Measurements from ENCODE around the gene RBM39.
"Not testable (repeated sequence)": the region's sequence is repeated elsewhere in the genome, so short reads cannot be mapped to it uniquely, and the experiment has no call there.

Gene RBM39

DNA sequence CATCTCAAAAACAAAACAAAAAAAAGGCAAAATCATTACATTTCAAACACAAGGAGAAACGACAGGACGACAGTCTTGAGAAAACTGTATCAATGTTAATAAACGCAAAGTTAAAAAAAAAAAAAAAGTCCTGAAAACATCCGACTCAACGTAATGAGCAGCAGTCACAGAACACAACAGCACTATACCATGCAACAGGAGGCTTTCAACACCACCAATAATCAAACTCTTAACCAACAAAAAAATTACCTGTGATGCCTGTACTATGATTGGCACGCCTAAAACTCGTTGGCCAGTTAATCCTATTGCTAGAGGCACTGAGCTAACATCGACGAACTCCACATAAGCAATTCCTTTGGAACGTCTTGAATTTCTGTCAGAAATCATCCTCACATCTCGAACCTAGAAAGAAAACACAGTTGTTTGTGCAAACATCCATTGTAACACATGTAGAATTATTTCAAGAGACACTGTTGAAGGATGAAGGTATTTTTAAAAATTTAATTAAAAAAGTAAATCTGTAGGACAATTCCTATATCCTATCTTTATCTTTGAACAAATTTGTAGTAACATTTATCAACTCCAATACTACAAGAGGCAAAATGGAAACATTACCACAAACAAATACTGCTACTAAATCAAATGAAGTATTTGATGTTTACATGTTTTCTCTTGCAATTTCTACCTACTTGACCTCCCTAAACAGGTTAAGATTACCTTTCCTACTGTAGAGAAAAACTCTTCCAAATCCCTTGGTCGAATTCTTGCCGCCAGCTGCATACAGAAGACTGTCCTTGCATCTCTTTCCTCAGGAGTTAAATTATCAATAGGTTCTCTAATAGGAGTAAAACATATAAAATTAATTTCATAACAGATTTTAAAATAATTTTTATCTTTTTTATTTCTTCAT is 17.5 kb downstream of the RBM39 start:
- no peak for DNase-seq

DNA sequence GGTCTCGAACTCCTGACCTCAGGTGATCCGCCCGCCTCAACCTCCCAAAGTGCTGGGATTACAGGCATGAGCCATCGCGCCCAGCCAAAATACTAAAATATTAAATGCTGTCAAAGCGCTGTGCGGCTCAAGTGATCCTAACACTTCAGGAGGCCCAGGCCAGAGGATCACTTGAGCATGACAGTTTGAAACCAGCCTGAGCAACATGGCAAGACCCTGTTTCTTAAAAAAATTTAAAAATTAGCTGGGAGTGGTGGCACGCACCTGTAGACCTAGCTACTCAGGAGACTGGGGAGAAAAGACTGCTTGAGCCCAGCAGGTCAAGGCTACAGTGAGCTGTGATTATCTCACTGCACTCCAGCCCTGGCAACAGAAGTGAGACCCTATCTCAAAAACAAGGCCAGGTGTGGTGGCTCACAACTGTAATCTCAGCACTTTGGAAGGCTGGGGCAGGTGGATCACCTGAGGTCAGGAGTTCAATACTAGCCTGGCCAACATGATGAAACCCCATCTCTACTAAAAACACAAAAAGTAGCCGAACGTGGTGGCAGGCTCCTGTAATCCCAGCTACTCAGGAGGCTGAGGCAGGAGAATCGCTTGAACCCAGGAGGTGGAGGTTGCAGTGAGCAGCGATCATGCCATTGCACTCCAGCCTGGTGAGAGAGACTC is 18.3 kb downstream of the RBM39 start:
- not testable (repeated sequence) for DNase-seq

DNA sequence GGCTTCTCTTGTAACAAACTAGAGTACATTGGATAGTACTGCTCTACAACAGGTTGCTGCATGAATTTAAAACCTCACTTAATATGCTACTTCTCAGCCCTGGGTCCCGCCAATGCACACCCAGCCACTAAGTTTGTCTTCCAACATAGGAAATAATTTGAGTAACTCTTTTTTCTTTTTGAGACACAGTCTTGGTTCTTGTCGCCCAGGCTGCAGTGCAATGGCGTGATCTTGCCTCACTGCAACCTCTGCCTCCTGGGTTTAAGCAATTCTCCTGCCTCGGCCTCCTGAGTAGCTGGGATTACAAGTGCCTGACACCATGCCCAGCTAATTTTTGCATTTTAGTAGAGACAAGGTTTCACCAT is 18.8 kb downstream of the RBM39 start:
- not testable (repeated sequence) for DNase-seq

DNA sequence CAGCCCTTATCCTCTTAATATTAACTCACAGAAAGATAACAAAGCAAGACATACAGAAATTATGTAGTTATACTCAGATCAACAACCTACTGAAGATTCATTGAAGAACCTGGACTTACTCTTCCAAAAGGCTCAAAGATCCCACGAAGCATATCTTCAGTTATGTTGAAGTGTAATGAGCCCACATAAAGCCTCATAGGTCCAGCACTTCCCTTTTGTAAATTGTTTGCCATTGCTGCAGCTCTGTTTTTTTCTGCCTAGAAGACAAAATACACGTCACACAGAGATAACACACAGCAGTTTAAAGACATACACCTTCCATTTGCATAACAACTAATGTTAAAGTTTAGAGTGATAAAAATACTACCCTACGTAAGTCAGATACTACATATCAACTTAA is 20.4 kb downstream of the RBM39 start:
- no peak for DNase-seq

DNA sequence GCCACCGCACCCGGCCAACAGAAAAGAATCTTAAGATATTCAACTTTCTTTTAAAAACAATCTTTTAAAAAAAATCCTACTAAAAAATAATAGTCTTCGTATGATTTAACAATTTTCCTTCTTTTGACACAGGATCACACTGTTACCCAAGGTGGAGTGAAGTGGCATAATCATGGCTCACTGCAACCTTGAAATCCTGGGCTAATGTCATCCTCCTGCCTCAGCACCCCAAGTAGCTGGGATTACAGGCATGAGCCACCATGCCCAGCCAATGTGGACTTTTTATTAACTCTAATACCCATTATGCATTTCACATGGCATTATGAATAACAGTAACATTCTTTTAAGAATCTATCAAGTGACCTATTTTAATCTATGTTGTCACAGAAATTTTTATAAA is 20.8 kb downstream of the RBM39 start:
- no peak for DNase-seq

DNA sequence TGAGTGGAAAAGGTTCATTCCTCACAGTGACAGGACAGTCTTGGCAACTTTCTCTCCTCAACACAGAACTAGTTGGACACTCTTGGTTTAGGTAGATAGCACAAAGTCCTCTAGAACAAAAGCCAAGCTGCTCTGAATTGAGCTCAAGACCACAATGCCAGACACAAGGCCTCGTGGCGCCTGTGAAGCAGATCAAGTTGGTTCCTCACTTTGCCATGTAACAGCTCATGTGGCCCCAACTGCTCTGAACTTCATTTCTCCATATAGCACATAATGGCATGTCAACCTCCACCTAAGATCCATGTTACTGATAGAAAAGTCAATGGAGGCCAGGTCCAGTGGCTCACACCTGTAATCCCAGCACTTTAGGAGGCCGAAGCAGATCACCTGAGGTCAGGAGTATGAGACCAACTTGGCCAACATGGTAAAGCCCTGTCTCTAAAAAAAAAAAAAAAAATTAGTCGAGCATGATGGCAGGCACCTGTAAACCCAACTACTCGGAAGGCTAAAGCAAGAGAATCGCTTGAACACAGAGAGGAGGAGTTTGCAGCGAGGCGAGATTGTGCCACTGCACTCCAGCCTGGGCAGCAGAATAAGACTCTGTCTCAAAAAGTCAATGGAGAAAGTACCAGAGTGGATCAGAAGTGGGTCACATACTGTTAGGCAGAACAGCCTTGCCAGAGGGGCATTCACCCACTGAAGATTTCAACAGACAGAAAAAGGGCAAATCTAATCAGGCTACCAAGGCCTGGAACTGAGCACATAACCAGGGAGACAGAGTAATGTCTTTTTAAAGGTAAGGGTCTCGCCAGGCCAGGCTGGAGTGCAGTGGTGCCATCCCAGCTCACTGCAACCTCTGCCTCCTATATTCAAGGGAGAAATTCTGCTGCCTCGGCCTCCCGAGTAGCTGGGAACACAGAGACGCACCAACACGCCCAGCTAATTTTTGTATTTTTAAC is 21.6 kb downstream of the RBM39 start:
- DNase-seq, result no peak

DNA sequence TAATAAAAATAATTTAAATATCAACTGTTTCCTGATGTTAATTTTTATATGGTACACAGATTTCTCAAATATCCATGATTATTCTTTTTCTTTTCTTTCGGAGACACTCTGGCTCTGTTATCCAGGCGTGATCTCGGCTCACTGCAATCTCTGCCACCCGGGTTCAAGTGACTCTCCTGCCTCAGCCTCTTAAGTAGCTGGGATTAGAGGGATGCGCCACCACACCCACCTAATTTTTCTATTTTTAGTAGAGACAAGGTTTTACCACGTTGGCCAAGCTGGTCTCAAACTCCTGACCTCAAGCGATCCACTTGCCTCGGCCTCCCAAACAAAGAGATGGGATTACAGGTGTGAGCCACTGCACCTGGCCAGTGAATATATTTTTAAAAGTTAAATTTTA is 22.3 kb downstream of the RBM39 start:
- DNase-seq, result no peak

DNA sequence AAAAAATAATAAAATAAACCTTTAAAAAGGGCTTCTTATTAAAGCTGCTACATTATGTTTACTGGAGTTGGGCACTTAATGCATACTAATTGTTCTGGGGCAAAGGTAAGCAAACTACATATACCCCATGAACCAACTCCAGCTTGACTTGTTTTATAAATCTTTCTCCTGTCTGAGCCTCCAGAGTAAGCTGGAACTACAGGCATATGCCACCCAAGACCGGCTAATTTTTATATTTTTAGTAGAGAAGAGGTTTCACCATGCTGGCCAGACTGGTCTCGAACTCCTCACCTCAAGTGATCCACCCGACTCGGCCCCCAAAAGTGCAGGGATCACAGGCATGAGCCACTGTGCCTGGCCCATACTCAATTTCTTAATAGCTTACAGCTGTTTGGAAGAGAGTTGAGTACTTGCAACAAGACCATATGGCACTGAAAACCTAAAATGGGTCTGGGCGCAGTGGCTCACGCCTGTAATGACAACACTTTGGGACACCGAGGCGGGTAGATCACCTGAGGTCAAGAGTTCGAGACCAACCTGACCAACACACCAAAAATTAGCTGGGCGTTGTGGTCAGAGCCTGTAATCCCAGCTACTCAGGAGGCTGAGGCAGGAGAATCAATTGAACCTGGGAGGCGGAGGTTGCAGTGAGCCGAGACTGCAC is 23.0 kb downstream of the RBM39 start:
- no peak for DNase-seq

DNA sequence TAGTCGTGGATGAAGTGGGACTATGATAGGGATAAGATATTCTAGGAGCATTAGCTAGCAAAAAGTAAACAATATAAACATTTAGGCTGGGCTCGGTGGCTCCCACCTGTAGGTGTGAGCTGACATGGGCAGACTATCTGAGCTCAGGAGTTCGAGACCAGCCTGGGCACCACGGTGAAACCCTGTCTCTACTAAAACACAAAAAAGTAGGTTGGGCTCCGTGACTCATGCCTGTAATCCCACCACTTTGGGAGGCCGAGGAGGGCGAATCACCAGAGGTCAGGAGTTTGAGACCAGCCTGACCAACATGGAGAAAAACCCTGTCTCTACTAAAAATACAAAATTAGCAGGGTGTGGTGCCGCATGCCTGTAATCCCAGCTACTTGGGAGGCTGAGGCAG is 23.7 kb downstream of the RBM39 start:
- DNase-seq, result not testable (repeated sequence)

DNA sequence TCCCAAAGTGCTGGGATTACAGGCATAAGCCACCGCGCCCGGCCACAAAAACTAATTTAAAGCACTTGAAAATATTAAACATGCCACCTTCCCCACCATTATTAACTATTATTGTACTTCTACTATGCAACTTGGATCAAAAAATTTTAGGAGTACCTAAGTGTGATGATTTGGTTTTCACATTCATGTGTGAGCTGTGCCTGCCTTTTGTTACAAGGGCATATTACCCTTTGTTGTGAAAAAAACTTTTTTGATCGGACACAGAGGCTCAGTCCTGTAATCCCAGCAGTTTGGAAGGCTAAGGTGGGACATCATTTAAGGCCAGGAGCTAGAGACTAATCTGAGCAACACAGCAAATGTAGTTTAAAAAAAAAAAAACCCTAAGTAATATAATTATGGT is 25.7 kb downstream of the RBM39 start:
- DNase-seq, result no peak

DNA sequence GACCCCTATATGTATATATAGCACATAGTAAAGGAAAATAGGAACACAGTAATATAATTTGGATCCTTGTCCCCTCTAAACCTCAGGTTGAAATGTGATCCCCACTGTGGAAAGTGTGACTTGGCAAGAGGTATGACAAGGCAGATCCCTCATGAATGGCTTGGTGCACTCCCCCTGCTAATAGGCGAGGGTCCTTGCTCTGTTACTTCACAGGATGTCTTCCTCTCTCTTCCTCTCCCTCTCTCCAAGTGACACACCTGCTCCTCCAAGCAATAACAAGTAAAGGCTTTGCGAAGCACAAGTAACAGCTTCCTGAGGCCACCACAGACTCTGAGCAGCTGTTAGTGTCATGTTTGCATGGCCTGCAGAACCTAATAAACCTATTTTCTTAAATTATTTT is 26.4 kb downstream of the RBM39 start:
- DNase-seq, result no peak

DNA sequence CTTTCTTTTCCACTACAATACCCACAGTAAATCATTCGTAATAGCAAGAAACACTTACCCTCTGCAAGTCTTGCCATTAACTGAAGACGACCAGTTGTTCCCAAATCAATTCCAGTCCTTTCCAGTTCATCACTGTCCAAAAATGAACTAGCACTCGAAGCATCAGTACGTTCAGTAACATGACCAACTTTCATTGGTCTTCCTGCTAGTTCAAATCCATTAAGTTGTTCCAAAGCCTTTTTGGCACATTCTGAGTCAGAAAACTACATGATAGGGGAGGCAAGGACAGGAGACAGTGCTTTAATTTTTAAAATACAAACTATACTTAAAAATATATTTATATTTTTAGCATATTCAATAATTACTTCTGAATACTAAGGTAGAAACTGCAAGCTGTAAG is 27.9 kb downstream of the RBM39 start:
- no peak for DNase-seq

DNA sequence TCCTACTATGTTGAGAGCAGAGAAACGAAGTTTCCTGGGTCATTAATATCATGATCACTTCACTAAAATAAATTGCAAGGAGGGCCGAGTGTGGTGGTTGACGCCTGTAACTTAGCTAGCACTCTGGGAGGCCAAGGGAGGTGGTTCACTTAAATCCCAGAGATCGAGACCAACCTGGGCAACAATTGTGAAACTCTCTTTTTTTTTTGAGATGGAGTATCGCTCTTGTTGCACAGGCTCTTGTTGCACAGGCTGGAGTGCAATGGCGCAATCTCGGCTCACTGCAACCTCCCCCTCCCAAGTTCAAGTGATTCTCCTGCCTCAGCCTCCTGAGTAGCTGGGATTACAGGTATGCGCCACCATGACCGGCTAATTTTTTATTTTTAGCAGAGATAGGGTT is 28.9 kb downstream of the RBM39 start:
- not testable (repeated sequence) for DNase-seq

DNA sequence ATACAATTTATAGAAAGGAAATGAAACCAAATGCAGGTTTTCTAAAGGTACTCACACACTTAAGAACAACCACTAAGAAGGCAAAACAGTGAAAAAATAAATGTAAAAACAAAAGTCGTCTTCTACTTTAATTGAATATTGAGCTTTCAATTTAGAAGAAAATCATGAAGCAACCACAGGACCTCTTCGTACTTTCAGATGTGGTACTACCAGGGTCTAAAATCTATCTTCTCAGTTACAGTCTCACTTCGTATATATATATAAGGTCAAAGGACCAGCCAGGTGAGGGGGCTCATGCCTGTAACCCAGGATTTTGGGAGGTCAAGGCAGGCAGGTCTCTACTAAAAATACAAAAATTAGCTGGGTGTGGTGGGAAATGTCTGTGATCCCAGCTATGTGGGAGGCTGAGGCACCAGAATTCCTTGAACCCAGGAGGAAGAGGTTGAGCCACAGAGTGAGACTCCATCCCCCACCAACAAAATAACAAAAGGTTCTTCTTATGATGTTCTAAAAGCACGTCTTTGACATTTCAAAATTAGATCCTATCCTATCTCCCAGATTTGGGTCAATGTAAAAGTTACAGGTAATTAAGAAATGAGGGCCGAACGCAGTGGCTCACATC is 30.4 kb downstream of the RBM39 start:
- DNase-seq, result no peak

DNA sequence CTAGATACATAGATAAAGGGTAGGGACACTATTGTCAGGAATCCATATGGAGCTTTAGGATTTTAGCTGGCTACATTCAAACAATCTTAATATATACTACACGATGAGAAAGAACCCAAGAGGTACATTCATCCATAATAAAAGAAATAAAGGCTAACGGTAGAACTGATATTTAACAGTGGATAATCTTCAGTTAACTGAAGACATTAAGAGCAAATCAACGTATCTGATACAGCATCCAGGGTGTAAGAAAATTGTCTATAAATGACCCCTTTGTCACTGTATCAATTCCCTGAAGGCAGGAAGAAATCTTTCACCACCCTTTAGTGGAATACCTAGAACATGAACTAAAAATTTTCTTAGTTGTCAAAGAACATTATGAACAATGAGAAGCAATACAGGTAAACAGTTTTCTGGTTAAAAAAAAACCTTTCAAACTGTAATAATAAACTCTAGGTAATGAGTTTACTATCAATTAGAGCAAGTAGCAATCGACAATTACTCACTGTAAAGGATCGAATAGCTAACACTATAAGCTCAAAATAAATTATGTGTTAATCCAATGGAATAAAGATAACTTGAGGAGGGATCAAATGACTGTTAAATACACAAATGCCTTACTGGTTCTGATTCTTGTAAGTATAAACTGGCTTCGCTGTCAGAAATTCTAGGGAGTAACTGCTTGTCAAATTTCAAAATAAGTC is 31.0 kb downstream of the RBM39 start:
- no peak for DNase-seq

DNA sequence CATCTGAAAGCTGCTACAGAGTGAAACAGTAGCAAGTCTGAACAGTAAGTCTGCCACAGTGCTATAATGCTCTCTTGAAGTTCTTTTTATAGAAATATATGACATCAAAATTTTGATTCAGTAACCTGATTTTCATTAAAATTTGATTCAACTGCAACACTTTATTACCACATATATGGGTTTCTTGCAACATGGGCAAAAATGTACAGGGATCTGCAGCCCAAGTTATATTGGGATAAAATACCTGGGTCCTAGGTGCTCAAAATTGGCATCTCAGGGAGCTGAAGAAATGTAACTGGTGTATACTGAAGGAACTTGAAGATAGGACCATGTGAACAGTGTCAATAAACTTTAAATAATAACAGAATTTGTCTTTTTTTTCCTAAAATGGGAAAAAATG is 32.0 kb downstream of the RBM39 start:
- DNase-seq, result no peak

DNA sequence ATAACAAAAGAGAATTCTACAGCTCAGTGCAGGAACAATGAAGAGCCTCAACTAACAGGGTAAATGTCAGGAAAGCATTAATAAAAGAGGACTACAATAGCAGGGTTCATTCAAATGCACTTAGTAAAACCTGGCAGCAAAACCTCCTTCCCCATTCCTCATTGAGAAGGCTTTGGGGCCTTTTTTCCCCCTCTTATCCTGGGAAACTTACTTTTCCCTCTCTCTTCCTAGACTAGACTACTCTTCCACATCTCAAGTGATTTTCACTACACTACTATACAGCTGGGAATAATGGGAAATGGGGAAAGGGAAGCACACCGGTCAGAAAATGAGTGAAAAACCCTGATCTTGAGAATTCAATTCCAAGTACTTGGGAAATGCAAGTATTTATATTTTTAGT is 32.8 kb downstream of the RBM39 start:
- no peak for DNase-seq

DNA sequence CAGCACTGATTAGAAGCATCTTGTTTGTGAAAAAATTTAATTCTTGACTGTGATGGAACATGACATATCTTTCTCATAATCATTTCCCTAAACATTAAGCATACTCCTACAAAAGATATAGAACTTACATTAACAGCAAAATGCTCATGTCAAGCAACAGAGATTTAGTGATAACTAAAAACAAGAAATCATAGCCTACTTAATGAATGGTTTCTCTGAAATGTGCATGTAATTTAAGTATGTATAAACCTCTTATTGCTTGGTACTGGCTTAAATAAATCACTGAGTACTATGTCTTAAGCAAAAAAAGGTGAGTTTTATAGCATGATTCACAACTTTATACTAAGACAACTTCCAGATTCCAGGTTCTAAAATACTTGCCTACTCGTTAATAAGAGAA is 33.6 kb downstream of the RBM39 start:
- DNase-seq, result no peak

DNA sequence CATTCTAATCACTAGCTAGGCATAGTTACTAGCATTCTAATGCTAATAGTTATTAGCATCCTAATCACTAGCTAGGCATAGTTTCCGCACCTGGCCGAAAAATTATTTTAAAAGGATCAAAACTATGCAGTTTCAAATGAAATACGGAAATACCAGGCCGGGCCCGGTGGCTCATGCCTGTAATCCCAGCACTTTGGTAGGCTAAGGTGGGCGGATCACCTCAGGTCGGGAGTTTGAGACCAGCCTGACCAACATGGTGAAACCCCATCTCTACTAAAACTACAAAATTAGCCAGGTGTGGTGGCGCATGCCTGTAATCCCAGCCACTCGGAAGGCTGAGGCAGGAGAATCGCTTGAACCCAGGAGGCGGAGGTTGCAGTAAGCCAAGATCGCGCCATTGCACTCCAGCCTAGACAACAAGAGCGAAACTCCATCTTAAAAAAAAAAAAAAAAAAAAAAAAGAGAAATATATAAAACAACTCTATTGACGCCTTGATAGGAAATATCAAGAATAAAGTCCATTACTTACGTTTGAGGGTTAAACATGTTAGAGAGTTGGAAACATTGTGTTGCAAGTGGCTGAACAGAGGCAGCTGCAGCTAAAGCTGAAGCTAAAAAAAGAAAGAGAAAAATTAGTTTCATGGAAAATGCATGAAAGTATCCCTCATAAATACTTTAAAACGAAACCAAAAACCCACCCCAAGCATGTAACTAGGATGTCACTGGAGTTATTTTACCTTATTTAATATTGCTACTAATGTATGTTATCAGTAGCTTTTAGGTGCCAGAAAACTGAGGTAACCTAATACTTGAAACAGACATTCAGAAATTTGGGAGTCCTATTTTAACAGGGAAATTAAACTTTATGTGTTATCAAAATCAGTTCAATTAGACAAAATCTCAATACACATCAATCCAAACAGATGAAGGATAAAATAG is 35.2 kb downstream of the RBM39 start:
- not testable (repeated sequence) for DNase-seq

DNA sequence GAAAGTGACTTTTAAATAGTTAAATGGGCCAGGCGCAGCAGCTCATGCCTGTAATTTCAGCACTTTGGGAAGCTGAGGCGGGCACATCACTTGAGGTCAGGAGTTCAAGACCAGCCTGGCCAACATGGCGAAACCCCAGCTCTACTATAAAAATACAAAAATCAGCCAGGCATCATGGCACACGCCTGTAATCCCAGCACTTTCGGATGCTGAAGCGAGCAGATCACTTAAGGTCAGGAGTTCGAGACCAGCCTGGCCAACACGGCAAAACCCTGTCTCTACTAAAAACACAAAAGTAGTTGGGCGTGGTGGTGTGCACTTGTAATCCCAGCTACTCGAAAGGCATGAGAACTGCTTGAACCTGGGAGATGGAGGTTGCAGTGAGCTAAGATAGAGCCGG is 36.2 kb downstream of the RBM39 start:
- DNase-seq, result not testable (repeated sequence)
